SIG-M5 (cell line): ENCODE measurements around the gene EEPD1.
"Not testable (repeated sequence)": the region's sequence is repeated elsewhere in the genome, so short reads cannot be mapped to it uniquely, and the experiment has no call there.

ENCODE experiments used
- DNase-seq: peaks from one replicate; lab custom pipeline; 2025; lab: John Stamatoyannopoulos, UW

The EEPD1 gene

DNA sequence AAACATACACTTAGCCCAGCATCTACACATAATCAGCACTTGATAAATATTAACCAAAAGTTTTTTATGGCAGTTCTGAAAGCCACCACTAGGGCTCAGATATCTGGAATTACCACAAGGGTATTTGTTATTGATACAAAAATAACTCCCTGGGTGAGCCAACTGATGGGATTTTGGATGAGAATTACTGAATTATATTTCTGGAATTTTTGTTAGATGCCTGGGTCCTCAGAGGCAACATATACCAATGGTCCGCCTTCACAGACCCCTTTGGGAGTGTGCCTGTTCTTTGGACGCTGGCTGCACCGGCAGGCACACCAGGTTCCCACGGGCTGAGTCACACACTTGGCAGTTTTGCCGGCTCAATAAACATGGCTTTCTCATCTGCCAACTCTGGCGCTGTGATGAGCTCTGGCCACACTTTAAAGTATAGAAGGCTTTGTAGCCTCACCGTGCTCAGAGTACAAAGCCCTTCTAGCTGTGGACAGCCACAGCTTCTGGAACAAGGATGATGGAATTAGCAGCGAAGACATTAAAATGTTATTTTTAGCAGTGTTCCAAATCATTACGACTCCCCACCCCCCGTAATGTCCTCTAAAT is 24.5 kb upstream of the EEPD1 start:
- no peak for DNase-seq

DNA sequence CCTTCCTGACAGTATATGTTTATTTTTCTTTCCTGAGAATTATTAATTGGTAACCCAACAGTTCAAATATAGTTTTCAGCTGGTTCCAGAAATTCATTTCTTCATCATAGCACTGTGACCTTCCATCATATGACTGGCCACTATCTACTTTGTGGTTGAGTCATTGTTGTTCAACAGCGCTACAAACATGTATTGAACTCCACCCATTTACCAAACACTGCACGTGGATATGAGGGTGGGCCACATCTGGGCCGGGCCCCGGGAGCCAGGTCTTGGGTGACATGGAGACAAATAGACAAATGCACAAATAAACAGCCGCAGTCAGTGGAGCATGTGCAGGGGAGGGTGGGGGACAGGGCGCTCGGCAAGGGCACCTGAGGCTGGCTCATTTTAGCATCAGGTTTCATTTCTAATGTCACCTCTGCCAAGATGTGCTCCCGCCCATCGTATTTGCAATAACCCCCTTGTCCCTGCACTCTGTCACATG is 24.0 kb upstream of the EEPD1 start:
- no peak for DNase-seq

DNA sequence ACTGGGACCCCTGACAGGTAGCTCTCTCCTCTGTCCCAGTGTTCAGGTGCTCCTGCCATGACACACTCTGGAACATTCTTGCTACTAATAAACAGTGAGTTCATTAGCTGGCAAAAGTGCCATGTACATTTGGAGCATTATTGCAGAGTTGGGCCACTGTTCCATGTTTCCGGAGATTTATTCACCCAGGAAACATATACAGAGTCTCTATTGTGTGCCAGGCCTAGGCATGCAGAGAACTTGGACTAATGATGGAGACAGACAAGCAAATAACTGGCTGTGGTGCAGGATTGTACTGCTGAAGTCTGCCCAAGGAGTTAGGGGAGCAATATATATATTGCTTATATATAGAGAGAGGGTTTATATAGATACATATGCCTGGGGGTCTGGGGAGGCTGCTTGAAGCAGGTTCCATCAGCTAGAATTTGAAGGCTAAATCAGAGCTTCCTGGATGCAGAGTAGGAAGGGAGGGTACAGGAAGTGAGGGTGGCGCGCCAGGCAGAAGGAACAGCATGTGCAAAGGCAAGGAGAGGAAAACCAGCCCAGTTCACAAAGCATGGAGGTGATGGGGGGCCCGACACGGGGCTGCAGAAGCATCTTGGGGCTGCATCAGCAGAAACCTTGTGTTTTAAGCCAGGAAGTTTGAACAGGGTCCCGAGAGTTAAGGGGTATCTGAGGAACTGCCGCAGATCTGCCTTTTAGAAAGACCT is 22.7 kb upstream of the EEPD1 start:
- no peak for DNase-seq

DNA sequence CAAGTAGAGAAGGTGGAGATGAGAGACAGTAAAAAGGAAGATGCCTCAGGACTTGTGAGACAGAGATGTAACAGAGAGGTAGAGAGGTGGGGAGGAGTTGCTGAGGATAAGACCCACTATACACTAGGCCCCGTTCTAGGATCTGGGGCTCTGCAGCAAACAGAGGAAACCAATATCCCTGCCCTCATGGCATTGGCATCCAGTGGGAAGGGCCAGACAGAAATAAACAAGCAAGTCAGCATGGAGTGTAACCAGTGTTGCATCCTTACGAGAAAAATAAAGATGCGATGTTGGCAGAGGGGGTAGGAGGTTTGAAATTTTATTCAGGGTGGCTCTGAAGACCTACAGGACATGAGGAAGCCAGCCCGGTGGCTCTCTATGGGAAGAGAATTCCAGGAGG is 22.0 kb upstream of the EEPD1 start:
- no peak for DNase-seq

DNA sequence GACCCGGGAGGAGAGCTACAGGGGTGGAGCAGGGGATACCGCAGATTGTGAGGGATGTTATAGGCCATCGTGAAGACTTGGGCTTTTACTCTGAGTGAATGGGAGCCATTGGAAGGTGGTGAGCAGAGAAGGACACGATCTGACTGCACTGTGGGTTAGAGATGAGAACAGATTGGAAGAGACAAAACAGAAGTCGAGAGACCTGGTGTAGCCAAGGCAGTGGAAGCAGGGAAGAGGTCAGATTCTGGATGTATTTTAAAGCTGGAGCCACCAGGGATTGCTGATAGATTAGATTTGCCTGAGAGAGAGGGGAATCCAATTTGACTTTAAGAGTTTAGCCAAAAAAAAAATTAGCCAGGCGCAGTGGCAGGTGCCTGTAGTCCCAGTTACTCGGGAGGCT is 21.6 kb upstream of the EEPD1 start:
- DNase-seq = no peak

DNA sequence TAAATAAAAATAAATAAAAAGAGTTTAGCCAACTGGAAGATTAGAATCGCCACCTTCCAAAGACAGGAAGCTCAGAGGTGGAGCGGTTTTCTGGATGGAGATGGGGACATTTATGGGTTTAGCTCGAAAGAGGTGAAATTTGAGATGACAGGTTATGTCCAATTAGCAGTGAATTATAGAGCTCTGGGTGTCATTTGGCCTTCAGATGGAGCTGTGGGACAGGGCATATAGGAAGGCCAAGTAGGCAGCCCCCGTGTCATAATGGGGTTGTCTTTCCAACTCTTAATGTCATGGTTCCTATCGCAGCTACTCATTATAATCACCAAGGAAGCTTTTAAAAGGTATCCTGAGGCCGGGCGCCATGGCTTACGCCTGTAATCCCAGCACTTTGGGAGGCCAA is 21.0 kb upstream of the EEPD1 start:
- no peak for DNase-seq

DNA sequence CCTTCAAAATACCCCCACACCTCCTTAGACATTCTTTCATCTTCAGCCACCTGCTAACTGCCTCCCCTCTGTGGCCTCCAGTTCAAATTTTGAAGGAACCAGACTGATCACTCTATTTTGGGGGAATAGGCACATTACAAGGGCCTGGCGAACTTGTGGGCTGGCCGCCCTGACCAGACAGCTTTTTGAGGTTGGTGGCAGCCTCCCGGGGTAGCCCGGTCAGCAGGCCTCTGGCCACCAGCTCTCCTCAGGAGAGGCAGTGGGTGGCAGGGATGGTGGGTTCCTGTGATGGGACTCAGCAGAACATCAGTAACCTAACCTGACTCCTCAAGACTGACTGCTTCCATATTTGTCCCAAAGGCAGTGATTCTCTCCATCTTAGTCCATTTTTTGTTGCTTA is 17.4 kb upstream of the EEPD1 start:
- DNase-seq = no peak

DNA sequence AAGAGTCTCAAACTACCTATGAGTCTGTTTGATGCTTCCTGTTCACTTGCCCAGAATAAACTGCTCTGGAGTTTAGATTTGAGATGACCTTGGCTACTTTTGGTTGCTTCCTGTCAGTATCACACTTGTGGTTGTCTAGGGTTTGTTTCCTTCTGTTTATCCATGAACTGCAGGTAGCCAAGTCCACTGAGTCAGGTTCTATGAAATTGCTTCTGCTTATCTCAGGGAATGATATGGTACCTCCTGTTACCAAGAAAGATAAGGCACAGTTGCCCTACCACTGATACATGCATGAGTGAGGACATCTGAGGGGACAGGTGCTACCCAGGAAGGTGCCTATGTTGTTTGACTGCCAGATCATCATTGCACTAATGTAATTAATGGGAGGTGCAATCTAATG is 15.8 kb upstream of the EEPD1 start:
- no peak for DNase-seq

DNA sequence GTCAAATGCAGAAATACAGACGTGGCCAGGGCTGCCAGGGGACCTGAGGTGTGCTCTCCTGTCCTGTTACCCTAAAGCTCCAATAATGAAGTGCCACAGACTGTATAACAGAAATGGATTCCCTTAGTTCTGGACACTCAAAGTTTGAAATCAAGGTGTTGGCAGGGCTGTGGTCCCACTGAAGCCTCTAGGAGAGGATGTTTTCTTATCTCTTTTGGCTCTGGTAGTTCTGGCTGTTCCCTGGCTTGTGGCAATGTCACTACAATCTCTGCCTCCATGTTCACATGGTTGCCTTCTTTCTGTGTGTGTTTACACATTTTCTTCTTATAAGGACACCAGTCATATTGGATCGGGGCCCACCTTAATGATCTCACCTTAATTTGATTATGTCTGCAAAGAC is 15.3 kb upstream of the EEPD1 start:
- no peak for DNase-seq

DNA sequence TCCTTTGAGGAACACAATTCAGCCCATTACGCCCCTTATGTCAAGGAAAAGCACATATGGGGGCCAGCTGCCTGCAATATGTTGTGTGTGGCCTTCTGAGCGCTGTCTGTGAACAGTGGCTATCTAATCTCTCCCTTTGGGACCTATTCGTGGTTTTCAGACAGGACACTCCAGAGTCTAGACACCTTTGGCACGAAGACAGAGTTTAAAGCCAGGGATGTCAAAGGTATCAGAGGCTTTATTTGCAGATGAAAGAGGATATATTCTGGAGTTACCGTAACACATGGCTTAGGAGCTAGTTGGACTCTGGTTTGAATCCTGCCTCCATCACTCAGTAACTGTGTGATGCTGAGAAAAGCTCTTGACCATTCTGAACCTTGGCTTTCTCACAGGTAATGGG is 14.8 kb upstream of the EEPD1 start:
- no peak for DNase-seq

DNA sequence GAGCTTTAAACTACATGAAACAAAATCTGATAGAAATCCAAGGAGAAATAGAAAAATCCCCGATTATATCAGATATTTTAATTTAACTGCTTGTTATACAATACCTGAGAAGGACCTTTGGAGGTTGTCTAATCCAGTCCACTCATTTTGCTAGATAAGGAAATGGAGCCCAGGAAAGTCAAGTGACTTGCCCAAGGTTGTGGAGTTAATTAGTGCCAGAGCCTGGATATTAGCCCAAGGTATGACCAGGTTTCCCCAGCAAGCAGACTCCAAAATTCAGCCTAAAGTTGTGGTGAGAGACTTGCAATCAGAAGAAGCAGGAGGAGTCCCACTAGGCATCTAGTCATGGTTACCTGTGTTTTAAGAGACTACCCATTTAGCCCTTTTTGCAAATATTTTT is 11.7 kb upstream of the EEPD1 start:
- DNase-seq = no peak

DNA sequence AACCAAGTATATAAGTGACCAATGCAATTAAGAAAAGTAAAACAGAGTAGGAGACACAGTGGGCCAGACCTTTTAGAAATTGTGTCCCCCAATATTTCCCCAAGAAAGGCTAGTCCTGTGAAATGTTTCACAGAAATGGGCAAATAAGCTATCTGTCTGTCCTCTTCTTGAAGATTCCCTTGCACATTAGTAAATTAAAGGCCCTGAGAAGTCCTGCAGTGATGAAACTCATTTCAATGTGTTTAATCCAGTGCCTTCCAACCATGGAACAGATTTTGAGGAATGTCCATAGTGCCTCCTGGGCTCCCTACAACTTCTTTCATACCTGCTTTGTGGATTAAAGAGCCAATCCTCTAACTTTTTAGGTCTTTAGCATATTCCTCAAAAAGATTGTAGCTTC is 11.2 kb upstream of the EEPD1 start:
- no peak for DNase-seq

DNA sequence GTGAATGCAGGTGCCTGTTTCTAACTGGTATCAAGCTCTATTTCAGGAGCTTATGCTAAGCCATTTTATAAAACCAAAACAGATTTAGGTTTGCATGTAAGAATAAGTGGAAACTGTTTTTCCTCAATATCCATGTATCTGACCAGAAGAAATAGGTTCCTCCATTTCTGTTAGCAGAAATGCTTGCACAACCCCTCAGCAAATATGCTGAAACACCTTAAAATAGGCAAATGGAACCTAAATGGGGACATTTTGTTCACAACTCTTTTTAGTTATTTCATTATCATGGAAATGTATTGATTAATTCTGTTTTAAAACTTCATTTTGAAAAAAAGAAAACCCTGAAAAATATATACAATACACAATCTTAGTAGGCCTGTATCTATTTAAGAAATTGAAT is 8.9 kb upstream of the EEPD1 start:
- no peak for DNase-seq

DNA sequence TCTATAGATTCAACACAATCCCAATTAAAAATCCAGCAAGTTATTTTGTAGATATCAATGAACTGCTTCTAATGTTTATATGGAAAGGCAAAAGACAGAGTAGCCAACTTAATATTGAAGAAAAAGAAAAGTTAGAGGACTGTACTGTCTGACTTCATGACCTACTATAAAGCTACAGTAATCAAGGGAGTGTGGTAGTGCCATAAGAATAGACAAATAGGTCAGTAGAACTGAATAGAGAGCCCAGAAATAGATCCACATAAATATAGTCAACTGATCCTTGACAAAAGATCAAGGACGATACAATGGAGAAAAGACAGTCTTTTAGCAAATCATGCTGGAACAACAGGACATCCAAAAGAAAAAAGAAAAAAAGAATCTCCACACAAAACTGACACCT is 7.4 kb upstream of the EEPD1 start:
- DNase-seq = no peak

DNA sequence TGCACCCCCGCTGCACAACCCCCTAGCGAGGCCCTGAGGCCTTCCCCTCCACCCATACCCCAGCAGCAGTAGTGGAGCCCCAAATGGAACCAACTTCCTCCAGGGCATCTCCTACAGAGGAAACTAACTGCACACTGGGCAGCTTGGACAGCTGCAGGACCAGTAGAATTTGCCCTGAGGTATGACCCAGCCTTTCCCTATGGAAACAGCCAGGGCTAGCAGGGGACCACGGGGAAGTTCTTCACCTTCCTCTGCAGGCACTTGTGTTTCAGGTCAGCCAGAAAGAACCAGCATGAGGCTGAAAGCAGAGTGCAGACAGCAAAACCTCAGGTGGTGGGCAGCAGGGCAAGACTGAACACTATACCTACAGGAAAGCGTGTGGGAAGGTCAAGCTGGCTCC is 5.7 kb upstream of the EEPD1 start:
- no peak for DNase-seq

DNA sequence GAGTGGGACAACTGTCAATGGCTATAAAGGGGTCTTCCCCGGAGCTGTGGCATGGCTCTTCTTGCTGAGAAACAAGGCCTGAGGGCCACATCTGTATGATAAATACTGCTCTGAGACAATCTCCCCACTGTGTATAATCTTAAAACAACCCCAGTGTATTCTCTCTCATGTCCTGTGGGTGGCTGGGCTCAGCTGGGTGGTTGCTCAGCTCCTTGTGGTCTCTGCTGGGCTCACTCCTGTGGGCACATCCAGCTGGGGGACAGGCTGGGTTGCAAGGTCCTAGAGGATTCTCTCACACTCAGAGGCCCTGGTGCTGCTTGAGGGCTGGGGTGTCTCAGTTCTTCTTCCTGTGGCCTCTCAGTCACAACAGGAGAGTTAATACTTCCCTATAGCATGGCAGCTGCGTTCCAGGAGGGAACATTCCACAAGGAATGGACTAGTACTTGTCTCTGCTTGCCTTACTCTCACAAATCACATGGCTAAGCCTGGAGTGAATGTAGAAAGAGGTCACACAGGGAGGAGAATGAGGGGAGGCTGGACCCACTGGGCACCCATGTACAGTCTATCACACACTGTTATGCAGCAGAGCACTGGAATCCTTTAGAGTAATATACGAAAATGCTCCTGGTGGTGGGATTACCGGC is 4.5 kb upstream of the EEPD1 start:
- DNase-seq = no peak

DNA sequence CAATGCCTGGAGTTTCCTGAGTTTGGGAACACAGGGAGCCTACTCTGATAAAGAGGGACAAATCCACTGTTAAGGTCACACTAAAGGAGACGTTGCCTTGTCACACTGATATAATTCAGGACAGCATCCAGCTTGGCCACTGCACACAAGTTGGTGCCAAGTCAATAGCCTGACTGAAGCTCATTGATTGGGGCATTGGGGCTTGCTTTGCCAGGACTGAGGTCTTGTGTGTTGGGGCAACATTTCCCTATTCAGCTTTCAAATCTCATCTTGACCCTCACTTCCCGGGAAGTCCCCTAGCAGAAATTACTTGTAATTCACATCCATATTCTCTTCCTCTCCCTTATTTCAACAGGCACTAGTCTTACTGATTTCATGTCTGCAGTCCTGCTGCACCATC is 3.8 kb upstream of the EEPD1 start:
- DNase-seq = not testable (repeated sequence)

DNA sequence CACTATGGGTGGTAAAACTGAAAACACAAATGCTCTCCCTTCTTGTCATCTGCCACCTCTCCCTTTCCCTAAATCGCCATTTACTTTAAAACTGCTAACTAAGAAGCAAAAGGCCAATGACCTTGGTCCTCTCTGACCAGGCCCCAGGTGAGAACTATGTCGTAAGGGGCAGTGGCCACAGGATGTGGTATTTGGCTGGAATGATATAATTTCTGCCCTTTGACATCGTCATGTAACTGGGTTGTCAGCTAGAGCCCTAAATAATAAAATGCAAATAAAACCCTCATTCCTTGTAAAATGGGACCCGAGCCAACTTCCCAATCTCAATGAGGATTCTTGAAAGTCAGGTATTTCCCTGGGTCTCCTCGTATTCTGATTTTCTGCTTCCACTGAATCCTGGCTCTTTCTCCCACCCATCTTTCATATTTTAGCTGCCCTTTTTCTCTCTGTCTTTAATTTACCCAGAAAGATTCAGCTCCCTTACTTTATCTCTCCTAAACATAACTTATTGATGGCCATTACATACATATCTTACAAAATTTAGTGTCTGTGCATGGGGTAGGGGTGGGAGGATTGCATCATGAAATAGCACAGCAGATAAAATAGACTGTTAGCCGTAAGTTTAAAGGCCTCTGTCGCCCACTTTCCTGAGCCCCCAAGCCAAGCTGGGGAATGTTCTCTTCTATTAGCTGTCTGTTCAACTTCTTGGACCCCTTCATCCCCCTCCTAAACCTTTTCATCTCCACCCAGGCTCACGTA is 3.2 kb upstream of the EEPD1 start:
- no peak for DNase-seq

DNA sequence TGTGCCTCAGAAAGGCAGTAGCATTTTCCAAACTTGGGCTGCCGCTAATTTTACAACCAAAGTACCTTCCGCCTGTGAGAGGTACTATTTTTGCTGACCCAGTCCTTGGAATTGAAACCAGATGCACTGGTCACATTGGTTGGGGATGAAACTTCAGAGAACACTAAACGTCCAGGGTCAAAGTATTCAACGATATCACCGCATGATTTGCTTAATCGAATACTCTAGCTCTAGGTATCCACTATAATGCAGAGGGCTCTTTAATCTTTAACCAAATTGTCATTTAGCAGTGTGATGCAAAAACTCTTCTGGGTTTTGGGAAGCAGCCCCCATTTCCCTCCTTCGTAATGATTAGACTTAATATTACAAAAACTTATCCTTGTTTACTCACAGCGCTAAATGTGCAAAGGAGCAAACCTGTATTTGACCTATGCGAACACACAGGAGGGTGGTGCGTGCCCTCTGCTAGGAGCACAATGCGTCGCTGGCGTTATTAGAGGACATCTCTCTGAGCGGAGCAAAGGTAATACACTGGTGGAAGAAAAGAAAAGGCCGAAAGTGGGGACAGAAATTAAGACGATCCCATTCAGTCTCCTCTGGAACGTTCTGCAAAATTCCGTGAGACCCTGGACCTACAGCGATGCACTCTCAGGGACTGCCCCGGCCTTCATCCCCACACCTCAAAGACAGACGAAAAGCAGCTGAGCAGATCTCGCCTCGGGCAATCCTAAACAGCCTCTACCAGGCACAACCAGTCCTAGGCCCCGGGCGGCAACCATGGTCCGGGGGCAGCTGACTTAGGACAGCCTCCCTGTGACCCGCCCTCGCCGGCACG is 916 bp upstream of the EEPD1 start:
- DNase-seq = no peak

DNA sequence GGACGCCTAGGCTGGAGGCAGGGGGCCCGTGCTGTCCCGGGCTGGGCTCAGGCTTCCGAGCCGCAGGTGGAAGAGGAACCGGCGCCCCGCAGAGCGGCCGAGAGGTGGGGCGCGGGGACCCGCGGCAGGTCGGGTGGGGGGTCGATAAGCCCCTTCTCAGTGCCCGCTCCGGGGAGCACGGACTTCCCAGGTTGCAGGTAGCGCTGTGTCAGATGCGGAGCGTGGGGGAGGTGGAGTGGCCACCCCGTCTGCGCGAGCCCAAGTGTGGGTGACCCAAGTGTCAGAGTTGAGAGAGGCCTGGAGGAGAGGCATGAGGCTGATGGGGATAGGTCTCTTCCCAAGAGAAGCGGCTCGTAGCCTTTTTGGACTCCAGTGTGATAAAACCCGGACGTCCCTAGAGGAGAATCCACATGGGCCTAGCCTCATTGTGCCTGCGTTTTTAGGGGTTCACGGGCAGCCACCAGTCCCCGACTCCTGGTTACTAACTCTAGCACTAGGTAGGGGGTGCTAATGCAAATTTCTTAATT is 580 bp downstream of the EEPD1 start:
- no peak for DNase-seq
